ENCODE results near the gene SMIM26.
A peak's percentile ranks its signal among the peaks of the same experiment; 100 is the strongest.
"Not testable (repeated sequence)": the region's sequence is repeated elsewhere in the genome, so short reads cannot be mapped to it uniquely, and the experiment has no call there.

SMIM26 gene

GRCh38 chr20:18566892-18567738, at the start of gene SMIM26:
Gene SMIM26, plus strand, starts transcription at chr20:18567432. Its CDS starts 47 bp downstream, at chr20:18567479.
- peak; percentile 94 to 95 for DNase-seq

- not testable (repeated sequence) for DNase-seq
These were observed 45.2 kb upstream of the SMIM26 start for GRCh38 chr20:18522066-18522465.

- DNase-seq: no peak
These were observed 44.2 kb upstream of the SMIM26 start for GRCh38 chr20:18523066-18523465.

- DNase-seq: no peak
These were observed 42.6 kb upstream of the SMIM26 start for GRCh38 chr20:18524646-18525045.

- DNase-seq: not testable (repeated sequence)
These were observed 40.5 kb upstream of the SMIM26 start for GRCh38 chr20:18526761-18527160.

GRCh38 chr20:18527339-18527738, 39.9 kb upstream of the SMIM26 start:
- DNase-seq: no peak

GRCh38 chr20:18527836-18528235, 39.4 kb upstream of the SMIM26 start:
- no peak for DNase-seq

GRCh38 chr20:18529041-18529440, 38.2 kb upstream of the SMIM26 start:
- no peak for DNase-seq

GRCh38 chr20:18532626-18533025, 34.6 kb upstream of the SMIM26 start:
- DNase-seq: no peak

GRCh38 chr20:18533491-18533890, 33.7 kb upstream of the SMIM26 start:
- DNase-seq: no peak

GRCh38 chr20:18533978-18534644, 33.1 kb upstream of the SMIM26 start:
- no peak for DNase-seq

- no peak for DNase-seq
These were observed 29.6 kb upstream of the SMIM26 start for GRCh38 chr20:18537651-18538050.

GRCh38 chr20:18541741-18542140, 25.5 kb upstream of the SMIM26 start:
- no peak for DNase-seq

- DNase-seq: no peak
These were observed 24.0 kb upstream of the SMIM26 start for GRCh38 chr20:18543216-18543615.

GRCh38 chr20:18543932-18544331, 23.3 kb upstream of the SMIM26 start:
- no peak for DNase-seq

- DNase-seq: no peak
These were observed 21.7 kb upstream of the SMIM26 start for GRCh38 chr20:18545566-18545965.

GRCh38 chr20:18548465-18548864, 18.8 kb upstream of the SMIM26 start:
- DNase-seq: no peak

GRCh38 chr20:18553746-18554145, 13.5 kb upstream of the SMIM26 start:
- DNase-seq: no peak

GRCh38 chr20:18567739-18568091, 483 bp downstream of the SMIM26 start:
- DNase-seq: no peak

- DNase-seq: no peak
These were observed 3.8 kb downstream of the SMIM26 start for GRCh38 chr20:18571009-18571408.

GRCh38 chr20:18571578-18571977, 4.3 kb downstream of the SMIM26 start:
- DNase-seq: no peak

GRCh38 chr20:18577942-18578341, 10.7 kb downstream of the SMIM26 start:
- DNase-seq: no peak

GRCh38 chr20:18578581-18578980, 11.3 kb downstream of the SMIM26 start:
- DNase-seq: no peak

GRCh38 chr20:18580012-18580411, 12.8 kb downstream of the SMIM26 start:
- DNase-seq: no peak

All from CD4-positive, alpha-beta T cell treated with Interleukin-1 beta for 1 hour (primary cell).